Measurements from ENCODE around the gene COL23A1. TPM values are rescaled to one million over a fixed set of nuclear protein-coding genes. Genes with fewer than 3 reads are reported as not detected.

COL23A1 gene
- total and polyA plus RNA-seq, 2 of the 8 experiments (the other 6 are each of a cell fraction or from before 2014, with no cell fraction given) = 3.1 to 4.7 TPM

DNA sequence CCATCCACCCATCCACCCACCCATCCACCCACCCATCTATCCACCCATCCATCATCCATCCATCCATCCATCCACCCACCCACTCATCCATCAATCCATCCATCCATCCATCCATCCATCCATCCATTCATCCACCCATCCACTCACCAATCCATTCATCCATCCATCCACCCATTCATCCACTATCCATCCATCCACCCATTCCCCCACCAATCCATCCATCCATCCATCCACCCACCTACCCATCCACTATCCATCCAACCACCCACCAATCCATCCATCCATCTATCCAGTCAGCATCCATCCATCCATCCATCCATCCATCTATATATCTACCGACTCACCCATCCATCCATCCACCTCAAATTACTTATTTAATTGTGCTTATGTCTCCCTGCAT lies 320.7 kb downstream of the COL23A1 start:
- Histone ChIP-seq H2BK5ac (ENCODE audit: low read depth, low read length) (no peak overlapping the region), H3K23ac (ENCODE audit: insufficient read length) (no peak overlapping the region), H2AFZ (ENCODE audit: low read length) (no peak overlapping the region), H3K9me3 (ENCODE audit: insufficient read depth in 2 of 2, low read depth in 1 of 2, low read length in 1 of 2) (no peaks in the 10 kb centered on the region), H4K91ac (replicated peaks; ENCODE audit: insufficient read length, low read length) (no peak overlapping the region), H3K18ac (ENCODE audit: extremely low read depth, low read length) (no peak overlapping the region), H3K79me1 (ENCODE audit: low read depth, low read length) (no peaks in the 10 kb centered on the region), H3K36me3 (ENCODE audit: control insufficient read depth in 2 of 4, insufficient read depth in 4 of 4, low read length in 3 of 4) (no peaks in the 10 kb centered on the region), H2BK20ac (ENCODE audit: low read length) (no peak overlapping the region), H3K4me2 (ENCODE audit: insufficient read depth in 1 of 2, low read depth in 2 of 2, low read length in 2 of 2) (no peak overlapping the region), H2BK120ac (replicated peaks; ENCODE audit: low read depth, low read length) (no peak overlapping the region), H2AK5ac (ENCODE audit: low read depth, low read length) (no peak overlapping the region), H3K56ac (replicated peaks; ENCODE audit: insufficient read length, low read depth, low read length) (no peak overlapping the region), H3K4me3 (ENCODE audit: extremely low read depth in 1 of 4, insufficient read depth in 2 of 4, low read depth in 3 of 4, low read length in 4 of 4) (no peak overlapping the region), H3K27me3 (replicated peaks in 1 of 4; ENCODE audit: control insufficient read depth in 3 of 4, extremely low read depth in 1 of 4, insufficient read depth in 3 of 4, low read length in 3 of 4) (0 out of 7 replicates have a peak, but pooled peaks cover 0 to 2% (median 0%) of the 10 kb centered on the region in 4 experiments), H3K79me2 (ENCODE audit: control insufficient read depth in 1 of 2, insufficient read depth in 2 of 2, low read length in 2 of 2) (no peaks in the 10 kb centered on the region), H4K5ac (ENCODE audit: insufficient read length, low read depth, low read length) (no peak overlapping the region), H3K23me2 (ENCODE audit: low read depth, low read length) (peaks cover 6% of the 10 kb centered on the region; the same call in 1 of the 2 replicates), H3K27ac (ENCODE audit: low read depth, low read length) (no peak overlapping the region), H4K8ac (ENCODE audit: extremely low read depth, insufficient read depth, low read length) (no peak overlapping the region), H3K9ac (replicated peaks in 1 of 4; ENCODE audit: extremely low read depth in 1 of 4, low read depth in 3 of 4, low read length in 3 of 4) (no peak overlapping the region), H3K14ac (ENCODE audit: insufficient read length) (no peak overlapping the region), H3K4ac (replicated peaks; ENCODE audit: insufficient read length, low read depth, low read length) (no peak overlapping the region), H2BK15ac (ENCODE audit: low read length) (no peak overlapping the region), H4K20me1 (replicated peaks in 1 of 2; ENCODE audit: control insufficient read depth in 1 of 2, insufficient read depth in 2 of 2, low read length in 2 of 2) (peaks cover 0 to 6% of the 10 kb centered on the region in 2 experiments), H2BK12ac (ENCODE audit: low read depth, low read length) (no peak overlapping the region), H3K4me1 (replicated peaks in 1 of 4; ENCODE audit: control insufficient read depth in 3 of 4, insufficient read depth in 4 of 4, low read length in 3 of 4) (no peaks in the 10 kb centered on the region; a peak in 1 of 7 replicates)
- WGBS, 2 experiments (ENCODE audit: extremely low coverage in 1 of 2, insufficient coverage in 1 of 2, insufficient read length in 1 of 2, insufficient replicate concordance in 2 of 2, low coverage in 1 of 2, low lambda C conversion rate in 2 of 2, missing lambda C conversion rate in 1 of 2) = 86 to 100% methylated on average over 1 of the region's 1 CpG
- FAIRE-seq = no peak
- ChIA-PET POLR2A (ENCODE audit: partially characterized antibody) (no interaction called here), CTCF (ENCODE audit: partially characterized antibody) (interaction anchor here (1.5 kb wide), 1 partner anchor 34 kb away, joined by 4 read pairs; no protein-coding TSS in a partner anchor)
- DNase-seq (ENCODE audit: low read depth in 1 of 2, low spot score in 2 of 2) = no peak
- TF ChIP-seq ASH2L (IDR thresholded peaks at IDR 0.05; ENCODE audit: low read length) = no peak
- TF ChIP-seq EP300 (IDR thresholded peaks at IDR 0.05; ENCODE audit: borderline replicate concordance in 1 of 2, low read depth in 2 of 2, low read length in 2 of 2) = no peak
- no peak for TF ChIP-seq BCL11A (IDR thresholded peaks at IDR 0.05; ENCODE audit: low read depth in 2 of 2, low read length in 2 of 2)
- no peak for TF ChIP-seq RXRA (IDR thresholded peaks at IDR 0.05; ENCODE audit: insufficient read depth, low read depth, low read length)
- TF ChIP-seq CBX8 (IDR thresholded peaks at IDR 0.05; ENCODE audit: borderline replicate concordance, low read depth, low read length) = no peak
- TF ChIP-seq FOSL1 (IDR thresholded peaks at IDR 0.05; ENCODE audit: insufficient read depth, low read depth, low read length) = no peak
- TF ChIP-seq GTF2F1 (IDR thresholded peaks at IDR 0.05; ENCODE audit: borderline replicate concordance, low read depth, low read length) = no peak
- TF ChIP-seq SRF (IDR thresholded peaks at IDR 0.05; ENCODE audit: low read depth, low read length) = no peak
- no peak for TF ChIP-seq EGR1 (IDR thresholded peaks at IDR 0.05; ENCODE audit: borderline replicate concordance, low read depth, low read length)
- TF ChIP-seq CREB1 (IDR thresholded peaks at IDR 0.05) = no peak

Data from H1 (cell line).